Activated CD4-positive, CD25-positive, alpha-beta regulatory T cell treated with anti-CD3 and anti-CD28 coated beads, Interleukin-2, amount 50 U/mL, for 24 hours (primary cell): ENCODE measurements around the gene GNA15.
"Not testable (repeated sequence)": the region's sequence is repeated elsewhere in the genome, so short reads cannot be mapped to it uniquely, and the experiment has no call there.

ENCODE experiments used
- ATAC-seq, 2 donors: fragments of 150-1000 bp; cut with Tn5 transposase; one replicate each; pipeline ENCODE4 v1.10.0; 2021; ENCODE audit warnings: mild to moderate bottlenecking in 1 of 2, moderate library complexity in 1 of 2

Gene GNA15

DNA sequence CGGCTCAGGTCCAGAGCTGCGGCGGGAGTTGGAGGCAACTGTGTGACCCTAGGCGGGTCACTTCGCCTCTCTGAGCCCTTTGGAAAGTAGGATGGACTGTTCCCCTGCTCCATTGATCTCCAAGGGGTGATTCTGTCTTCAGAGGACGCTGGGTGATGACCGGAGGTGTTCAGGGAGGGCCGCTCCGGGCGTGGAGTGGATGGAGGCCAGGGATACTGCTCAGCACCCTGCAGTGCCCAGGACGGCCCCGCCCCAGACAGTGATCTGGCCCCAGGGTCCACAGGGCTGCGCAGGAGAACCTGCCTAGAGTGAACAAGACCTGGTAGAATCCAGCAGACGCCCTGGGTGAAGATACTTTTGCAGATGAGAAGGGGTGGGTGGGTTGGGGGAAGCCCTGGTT lies 56.9 kb downstream of the GNA15 start:
- no peak for ATAC-seq

DNA sequence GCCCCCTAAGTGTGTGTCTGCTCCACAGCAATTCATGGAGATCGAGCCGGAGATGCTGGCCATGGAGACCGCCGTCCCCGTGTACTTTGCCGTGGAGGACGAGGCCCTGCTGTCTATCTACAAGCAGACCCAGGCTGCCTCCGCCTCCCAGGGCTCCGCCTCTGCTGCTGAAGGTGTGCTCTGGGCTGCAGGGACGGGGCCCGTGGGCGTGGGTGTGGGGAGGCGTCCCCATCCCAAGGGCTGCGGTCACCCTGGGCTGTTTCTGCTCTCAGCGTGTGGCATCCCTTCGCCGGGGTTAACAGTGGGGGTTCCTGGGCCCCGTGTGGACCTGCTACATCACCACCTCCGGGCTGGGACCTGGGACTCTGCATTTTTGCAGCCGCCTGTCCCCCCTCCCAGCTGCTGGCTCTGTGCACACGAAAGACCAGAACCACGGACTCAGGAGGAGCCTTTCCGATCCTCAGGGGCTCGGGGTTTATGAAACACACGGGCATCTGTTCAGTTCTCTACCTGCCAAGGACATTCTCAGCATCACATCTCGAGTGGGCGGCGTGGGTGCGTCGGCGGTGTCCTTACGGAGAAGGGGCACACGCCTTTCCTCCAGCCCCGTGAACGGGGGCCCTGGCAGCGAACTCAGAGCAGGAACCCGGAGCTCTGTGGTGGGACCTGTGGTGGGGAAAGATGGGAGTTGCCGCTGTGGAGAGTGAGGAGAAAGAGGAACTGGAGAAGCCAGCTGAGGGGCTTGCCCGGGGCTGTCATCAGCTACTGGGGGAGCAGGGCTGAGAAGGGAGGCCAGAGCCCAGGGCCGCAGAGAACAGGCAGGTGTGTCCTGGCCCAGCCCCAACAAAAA lies 57.6 kb downstream of the GNA15 start:
- ATAC-seq: peak in 1 of 2 donors; percentile 30

DNA sequence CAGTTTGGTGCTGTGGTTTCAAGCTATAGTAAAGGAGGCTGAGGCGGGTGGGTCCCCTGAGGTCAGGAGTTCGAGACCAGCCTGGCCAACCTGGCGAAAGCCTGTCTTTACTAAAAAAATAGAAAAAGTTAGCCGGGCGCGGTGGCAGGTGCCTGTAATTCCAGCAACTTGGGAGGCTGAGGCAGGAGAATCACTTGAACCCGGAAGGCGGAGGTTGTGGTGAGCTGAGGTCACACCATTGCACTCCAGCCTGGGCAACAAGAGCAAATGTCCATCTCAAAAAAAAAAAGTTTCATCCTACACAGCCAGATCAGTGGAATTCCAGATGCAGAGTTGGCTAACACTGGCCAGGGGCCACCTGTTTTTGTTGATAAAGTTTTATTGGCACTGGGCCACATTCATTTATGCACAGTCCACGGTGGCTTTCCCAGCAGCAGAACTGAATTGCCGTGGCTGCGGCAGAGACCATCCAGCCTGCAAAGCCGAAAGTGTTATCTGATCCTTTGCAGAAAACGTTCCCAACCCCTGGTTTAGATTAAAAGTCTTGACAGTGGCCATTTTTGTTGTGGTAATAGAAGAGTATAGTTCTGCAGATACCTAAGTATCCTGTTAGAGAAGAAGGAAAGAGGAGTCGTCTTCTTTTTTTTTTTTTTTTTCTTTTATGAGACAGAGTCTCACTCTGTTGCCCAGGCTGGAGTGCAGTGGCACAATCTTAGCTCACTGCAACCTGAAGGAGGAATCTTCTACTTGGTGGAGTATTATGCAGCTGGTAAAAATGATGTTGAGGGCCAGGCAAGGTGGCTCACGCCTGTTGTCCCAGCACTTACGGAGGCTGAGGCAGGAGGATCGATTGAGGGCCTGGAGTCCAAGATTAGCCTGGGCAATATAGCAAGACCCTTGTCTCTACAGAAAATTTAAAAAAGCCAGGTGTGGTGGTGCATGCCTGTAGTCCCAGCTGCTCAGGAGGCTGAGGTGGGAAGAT lies 58.6 kb downstream of the GNA15 start:
- ATAC-seq: no peak

DNA sequence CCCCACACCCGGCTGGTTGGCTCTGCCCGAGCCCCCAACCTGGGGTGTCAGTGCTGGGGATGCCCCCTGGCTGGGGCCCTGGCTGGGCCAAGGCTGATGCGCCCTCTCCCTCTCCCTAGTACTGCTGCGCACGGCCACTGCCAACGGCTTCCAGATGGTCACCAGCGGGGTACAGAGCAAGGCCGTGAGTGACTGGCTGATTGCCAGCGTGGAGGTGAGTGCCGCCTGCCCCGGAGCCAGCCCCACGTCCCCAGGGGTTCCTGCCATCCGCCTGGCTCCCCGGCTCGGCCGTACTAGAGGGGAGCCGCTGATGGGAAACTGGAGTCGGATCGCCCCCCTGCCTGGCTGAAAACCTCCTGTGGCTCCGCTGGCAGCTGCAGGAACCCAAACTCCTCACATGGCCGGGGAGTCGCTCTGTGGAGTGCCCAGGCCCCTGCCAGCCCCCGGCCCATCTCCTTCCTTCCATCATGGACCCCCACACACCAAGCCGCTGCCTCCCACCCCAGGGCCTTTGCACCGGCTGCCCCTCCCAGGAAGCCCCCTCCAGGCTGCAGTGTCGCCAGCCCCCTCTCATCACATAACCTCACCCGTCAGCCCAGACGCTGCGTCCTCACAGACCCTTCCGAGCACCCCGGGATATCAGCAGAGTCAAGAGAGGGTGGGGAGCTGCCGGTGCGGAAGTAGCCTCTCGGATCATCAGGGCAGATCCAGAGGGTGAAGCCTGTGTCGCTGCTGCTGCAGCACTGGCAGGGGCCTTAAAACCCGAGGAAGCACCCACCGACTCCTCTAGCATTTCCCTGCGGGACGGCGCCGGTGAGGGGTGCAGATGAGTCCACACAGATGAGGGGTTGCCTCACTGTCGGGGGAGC lies 60.5 kb downstream of the GNA15 start:
- no peak for ATAC-seq

DNA sequence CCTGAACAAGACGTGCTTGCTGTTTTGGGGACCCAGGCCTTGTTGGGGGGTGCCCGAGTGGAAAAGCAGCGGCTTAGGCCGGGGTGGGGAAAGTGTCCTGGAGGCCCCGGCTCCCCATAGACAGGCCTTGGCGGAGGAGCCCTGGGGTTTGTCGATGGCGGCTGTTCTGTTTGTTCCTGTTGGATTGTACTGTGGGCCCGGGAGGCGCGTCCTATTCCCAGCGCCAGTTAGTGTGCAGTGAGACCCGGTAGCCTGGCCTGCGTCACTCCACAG lies 61.0 kb downstream of the GNA15 start:
- ATAC-seq: no peak

DNA sequence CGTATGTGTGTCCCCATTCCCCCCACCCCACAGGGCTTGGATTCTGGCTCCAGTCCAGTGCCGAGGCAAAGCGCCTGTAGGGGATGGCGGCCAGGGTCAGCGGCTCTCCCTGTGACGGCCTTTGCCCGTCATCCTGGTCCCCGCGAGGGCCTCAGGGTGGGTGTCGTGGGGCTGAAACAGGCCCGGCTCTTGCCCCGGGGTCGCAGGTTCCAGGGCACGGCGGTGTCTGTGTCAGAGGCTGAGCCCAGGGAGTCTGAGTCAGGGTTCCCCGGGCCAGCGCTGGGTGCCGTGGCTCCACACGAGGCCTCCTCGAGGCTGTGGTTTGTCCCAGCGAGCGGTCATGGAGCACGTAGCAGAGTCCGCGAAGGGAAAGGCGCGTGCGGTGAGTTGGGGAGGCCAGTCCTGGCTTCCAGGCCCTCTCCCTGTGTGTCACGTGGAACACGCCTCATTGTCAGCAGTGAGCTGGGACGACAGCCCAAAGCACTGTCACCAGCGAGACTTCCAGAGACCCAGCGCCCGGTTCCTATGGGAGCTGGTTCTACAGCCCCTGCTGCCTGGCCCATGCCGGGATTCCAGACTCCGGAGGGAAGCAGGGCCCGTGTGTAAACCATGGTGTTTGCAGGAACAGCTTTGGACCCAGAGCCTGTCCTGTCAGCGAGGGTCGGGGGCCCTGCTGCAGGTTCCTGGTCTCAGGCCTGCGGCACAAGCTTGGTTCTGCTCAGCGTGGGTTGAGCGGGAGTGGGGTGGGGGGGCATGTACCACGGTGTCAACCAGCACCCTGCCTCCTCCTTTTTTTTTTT lies 63.3 kb downstream of the GNA15 start:
- no peak for ATAC-seq

DNA sequence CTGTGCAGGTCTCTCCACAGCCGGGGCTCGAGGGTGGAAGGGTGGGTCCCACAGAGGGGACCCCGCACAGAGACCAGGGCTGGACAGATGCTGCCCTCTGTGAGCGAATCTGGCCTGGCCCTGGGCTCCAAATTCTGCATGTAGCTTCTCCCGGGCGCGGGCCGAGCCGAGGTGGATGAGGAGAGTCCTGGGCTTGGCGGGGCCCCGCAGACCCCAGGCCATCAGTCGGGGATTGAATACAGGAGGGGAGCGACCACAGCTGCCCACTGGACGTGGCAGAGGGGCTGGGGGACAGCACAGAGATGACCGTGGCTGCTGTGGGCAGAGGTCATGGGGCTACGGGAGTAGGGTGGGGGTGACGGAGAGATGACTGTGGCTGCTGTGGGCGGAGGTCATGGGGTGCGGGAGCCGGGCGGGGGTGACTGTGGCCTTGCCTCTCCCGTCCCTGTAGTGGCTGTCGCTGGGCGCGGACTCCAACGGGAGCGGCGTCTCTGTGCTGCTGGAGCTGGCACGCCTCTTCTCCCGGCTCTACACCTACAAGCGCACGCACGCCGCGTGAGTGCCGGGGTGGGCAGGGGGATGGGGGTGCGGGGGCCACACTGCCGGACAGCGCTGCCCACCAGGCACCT lies 65.4 kb downstream of the GNA15 start:
- ATAC-seq: no peak

DNA sequence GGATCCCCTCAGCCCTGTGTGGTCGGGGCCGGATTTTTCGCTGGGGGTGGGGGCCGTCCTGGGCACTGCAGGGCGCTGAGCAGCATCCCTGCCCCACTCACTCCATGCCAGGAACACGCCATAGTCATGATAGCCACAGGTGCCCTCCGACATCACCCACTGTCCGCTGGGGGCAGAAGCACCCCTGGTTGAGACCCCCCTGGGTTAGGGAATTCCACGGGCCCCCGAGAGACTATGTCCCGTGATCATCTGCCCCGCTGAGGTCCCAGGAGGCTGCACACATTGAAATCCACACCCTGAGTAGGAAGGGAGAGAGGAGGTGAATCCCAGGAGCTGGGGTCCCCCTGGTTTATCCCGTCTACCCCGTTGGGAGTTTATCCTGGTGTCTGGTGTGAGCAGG lies 66.1 kb downstream of the GNA15 start:
- ATAC-seq: no peak

DNA sequence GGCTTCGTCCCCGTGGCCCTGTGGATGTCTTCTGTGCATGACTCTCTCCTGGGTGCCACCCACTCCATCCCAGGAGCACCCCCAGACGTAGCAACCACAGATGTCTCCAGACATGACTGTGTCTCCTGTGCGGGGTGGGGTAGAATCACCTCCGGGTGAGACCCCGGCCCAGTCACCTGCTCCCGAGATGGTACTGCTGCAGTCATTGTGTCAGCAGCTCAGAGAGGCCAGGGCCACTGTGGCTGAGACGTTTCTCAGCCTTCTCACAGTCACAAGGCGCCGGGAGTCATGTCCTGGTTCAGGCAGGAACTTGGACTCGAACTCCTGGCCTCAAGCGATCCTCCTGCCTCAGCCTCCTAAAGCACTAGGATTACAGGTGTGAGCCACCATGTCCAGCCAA lies 66.5 kb downstream of the GNA15 start:
- no peak for ATAC-seq

DNA sequence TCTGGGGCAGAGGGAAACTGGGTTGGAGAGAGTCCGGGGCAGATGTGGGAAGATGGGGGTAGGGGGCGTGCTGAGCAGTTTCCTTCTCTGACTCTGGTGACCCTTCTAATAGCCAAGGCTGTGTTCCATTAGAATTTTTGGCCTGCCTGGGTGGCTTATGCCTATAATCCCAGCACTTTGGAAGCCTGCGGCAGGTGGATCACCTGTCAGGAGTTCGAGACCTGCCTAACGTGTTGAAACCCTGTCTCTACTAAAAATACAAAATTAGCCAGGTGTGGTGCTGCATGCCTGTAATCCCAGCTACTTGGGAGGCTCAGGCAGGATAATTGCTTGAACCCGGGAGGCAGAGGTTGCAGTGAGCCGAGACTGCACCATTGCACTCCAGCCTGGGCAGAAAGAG lies 67.1 kb downstream of the GNA15 start:
- ATAC-seq: not testable (repeated sequence)

DNA sequence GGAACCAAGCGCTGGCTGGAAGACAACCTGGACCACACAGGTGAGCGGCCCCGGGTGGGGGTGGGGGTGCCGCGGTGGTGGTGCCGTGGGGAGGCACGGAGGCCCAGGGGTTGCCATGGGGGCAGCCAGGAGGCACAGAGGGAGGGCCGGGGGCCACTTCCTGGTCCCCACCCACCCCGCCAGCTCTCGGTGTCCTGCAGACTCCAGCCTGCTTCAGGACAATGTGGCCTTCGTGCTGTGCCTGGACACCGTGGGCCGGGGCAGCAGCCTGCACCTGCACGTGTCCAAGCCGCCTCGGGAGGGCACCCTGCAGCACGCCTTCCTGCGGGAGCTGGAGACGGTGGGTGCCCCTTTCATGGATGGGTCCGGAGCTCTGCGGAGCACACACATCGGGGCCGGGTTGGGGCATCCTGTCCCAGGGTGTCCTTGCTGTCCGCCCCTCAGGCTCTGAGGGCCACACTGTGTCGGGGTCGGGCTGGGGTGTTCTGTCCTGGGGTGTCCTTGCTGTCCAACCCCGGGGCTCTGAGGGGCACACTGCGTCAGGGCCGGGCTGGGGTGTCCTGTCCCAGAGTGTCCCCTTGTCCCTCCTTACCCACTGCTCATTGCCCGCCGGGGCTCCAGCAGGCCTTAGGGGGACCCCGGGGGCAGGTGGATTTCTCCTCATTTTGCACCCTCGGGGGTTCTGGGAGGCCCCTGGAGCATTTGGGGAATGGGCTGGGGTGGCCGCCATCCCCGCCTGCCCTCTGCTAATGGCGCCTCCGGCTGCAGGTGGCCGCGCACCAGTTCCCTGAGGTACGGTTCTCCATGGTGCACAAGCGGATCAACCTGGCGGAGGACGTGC lies 68.2 kb downstream of the GNA15 start:
- no peak for ATAC-seq

DNA sequence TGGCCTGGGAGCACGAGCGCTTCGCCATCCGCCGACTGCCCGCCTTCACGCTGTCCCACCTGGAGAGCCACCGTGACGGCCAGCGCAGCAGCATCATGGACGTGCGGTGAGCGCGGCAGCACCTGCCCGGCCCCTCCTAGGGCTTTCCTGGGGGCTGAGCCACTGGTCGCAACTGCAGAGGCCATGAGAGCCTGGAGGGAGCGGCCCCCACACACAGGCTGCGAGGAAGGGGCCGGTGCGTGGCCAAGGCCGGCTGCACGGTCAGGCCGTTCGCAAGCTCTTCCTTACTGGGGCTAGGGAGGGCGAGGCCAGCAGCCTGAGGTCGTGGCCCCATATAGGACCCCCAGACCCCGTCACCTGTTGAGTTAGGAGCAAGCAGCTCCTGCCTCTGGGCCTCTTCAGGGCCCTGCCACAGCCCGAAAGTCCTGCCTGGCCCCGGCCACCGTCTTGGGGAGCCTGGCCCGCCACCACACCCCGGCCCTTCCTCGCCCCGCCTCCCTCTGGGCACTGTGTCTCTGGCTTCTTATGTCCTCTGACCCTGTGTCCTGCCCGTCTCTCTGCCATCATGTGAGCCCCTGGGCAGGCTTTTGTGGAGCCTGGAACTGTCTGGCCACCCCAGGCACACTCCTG lies 68.9 kb downstream of the GNA15 start:
- no peak for ATAC-seq

DNA sequence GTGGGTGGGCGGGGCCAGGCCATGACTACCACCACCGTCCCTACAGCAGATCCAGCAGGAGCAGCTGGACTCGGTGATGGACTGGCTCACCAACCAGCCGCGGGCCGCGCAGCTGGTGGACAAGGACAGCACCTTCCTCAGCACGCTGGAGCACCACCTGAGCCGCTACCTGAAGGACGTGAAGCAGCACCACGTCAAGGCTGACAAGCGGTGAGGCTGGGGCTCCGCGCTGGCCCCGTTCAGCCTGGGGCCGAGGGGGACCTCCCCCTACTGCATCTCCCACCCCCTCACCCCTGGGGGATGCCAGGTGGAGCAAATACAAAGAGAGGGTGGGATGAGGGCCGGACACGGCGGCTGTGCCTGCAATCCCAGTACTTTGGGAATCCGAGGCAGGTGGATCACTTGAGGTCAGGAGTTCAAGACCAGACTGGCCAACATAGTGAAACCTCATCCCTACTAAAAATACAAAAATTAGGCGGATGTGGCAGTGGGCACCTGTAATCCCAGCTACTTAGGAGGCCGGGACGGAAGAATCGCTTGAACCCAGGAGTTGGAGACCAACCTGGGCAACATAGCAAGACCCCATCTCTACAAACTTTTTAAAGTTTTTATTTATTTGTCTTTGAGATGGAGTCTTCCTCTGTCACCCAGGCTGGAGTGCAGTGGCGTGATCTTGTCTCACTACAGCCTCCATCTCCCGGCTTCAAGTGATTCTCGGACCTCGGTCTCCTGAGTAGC lies 70.6 kb downstream of the GNA15 start:
- no peak for ATAC-seq

DNA sequence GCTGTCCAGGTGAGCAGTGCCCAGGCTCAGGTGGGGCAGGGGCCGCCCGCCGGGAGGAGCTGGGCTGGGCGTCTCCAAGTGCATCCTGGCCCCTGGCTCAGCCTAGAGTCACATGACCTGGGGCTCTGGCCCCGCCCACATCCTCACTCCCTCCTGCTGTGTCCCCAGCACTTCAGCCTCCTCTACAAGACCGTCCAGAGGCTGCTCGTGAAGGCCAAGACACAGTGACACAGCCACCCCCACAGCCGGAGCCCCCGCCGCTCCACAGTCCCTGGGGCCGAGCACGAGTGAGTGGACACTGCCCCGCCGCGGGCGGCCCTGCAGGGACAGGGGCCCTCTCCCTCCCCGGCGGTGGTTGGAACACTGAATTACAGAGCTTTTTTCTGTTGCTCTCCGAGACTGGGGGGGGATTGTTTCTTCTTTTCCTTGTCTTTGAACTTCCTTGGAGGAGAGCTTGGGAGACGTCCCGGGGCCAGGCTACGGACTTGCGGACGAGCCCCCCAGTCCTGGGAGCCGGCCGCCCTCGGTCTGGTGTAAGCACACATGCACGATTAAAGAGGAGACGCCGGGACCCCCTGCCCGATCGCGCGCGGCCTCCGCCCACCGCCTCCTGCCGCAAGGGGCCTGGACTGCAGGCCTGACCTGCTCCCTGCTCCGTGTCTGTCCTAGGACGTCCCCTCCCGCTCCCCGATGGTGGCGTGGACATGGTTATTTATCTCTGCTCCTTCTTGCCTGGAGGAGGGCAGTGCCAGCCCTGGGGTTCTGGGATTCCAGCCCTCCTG lies 71.8 kb downstream of the GNA15 start:
- ATAC-seq: no peak

DNA sequence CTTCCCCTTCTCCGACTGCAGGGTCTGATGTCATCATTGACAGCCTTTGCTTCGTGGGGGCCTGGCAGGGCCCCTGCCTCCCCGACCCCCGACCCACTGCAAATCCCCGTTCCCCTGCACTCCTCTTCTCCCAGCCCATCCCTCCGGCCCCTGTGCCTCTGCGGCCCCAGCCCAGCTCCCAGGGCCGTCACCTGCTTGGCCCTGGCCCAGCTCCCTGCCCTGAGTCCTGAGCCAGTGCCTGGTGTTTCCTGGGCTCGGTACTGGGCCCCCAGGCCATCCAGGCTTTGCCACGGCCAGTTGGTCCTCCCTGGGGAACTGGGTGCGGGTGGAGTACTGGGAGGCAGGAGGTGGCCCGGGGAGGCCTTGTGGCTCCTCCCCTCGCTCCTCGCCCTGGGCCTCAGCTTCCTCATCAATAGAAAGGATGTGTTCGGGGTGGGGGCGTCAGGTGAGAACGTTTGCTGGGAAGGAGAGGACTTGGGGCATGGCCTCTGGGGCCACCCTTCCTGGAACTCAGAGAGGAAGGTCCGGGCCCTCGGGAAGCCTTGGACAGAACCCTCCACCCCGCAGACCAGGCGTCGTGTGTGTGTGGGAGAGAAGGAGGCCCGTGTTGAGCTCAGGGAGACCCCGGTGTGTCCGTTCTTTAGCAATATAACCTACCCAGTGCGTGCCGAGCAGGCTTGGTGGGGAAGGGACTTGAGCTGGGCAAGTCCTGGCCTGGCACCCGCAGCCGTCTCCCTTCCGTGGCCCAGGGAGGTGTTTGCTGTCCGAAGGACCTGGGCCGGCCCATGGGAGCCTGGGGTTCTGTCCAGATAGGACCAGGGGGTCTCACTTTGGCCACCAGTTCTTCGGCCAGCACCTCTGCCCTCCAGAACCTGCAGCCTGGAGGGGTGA lies 72.7 kb downstream of the GNA15 start:
- ATAC-seq: no peak

DNA sequence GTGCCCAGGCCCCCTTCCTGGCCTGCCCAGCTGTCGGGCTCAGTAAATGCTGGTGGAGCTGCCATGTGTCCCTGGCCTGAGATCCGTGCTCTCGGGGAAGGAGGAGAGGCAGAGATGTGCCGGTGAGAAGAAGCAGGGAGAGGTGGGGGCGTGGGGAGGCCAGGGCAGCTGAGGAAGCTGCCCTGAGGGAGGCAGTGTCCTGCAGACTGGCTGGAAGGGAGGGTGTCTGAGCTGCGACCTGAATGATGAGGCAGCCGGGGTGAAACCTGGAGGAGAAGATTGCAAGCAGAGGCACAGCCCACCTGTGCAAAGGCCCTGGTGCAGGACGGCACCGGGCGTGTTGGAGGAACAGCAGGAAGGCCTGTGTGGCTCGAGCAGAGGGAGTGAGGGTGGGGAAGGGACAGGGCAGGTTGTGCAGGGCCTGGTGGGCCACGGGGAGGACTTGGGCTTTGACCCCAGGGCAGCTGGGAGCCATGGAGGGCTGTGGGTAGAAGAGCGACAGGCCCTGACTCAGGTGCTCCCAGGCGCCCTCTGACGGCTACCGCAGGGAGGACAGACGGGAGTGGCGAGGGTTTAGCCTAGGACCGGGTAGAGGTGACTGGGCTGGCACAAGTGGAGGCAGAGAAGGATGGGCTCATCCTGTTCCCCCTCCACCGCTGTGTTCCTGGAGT lies 74.6 kb downstream of the GNA15 start:
- ATAC-seq: peak; percentile 87 to 88

DNA sequence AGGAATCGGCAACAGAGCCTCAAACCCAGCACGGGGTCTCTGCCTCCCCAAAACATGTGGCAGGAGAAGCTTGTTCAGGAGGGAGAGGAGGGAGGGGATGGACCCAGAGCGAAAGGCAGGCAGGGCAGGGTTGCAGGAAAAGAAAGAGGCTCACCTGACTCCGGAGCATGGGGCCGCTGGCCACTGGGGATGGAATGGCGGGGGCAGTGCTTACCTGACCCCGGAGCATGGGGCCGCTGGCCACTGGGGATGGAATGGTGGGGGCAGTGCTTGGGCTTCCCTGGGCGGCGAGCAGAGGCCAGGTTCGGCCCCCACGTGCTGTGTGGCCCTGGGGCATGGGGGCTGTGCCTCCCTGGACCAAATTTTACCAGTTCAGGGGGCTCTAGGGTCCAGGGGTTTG lies 75.4 kb downstream of the GNA15 start:
- ATAC-seq: no peak
